Measurements from ENCODE around the gene ACAP2.
A peak's percentile ranks its signal among the peaks of the same experiment; 100 is the strongest.

ACAP2 gene

GRCh38 chr3:195394700-195395099 is 48.1 kb downstream of the ACAP2 start:
- Histone ChIP-seq H4K91ac (ENCODE audit: low read depth, low read length) (no peak overlapping the region), H4K8ac (ENCODE audit: low read depth, low read length) (peak overlapping the region; percentile 65), H2BK5ac (ENCODE audit: low read depth, low read length, poor library complexity) (no peak overlapping the region), H3K4me2 (ENCODE audit: low read length) (no peak overlapping the region), H3K27ac (ENCODE audit: low read depth, low read length) (no peak overlapping the region), H2BK120ac (ENCODE audit: insufficient read depth, low read length, poor library complexity) (no peak overlapping the region), H3K23ac (ENCODE audit: low read length) (no peak overlapping the region), H3K9me3 (ENCODE audit: insufficient read depth, low read depth, low read length) (no peaks in the 10 kb centered on the region), H3K36me3 (ENCODE audit: control insufficient read depth in 1 of 2, insufficient read depth in 2 of 2, low read length in 2 of 2) (peaks cover 0 to 3% of the 10 kb centered on the region in 2 experiments), H2BK12ac (ENCODE audit: low read length) (no peak overlapping the region), H2AFZ (ENCODE audit: insufficient read depth, low read length, poor library complexity) (no peak overlapping the region), H3K14ac (ENCODE audit: low read length) (no peak overlapping the region), H3K9ac (ENCODE audit: low read length) (no peak overlapping the region), H3K79me2 (ENCODE audit: control insufficient read depth, insufficient read depth, low read length, poor library complexity) (peaks cover 3% of the 10 kb centered on the region), H3K4ac (ENCODE audit: low read depth, low read length) (peak overlapping the region; percentile 75), H3K18ac (ENCODE audit: low read length) (no peak overlapping the region), H4K12ac (ENCODE audit: low read depth, low read length) (no peak overlapping the region), H3K27me3 (ENCODE audit: insufficient read depth, low read length) (no peaks in the 10 kb centered on the region), H3K4me1 (ENCODE audit: control insufficient read depth in 1 of 2, insufficient read depth in 2 of 2, low read length in 2 of 2) (peaks cover 0 to 2% of the 10 kb centered on the region in 2 experiments), H3K4me3 (ENCODE audit: low read depth, low read length) (no peak overlapping the region), H2AK5ac (ENCODE audit: low read length) (no peak overlapping the region), H3K79me1 (ENCODE audit: low read length) (no peaks in the 10 kb centered on the region)
- no CpG with 5 or more reads among the region's 3 CpGs for WGBS (ENCODE audit: extremely low coverage, insufficient coverage, insufficient read length)
- DNase-seq = no peak

GRCh38 chr3:195394024-195394423 is 48.8 kb downstream of the ACAP2 start:
- Histone ChIP-seq H2BK5ac (ENCODE audit: low read depth, low read length, poor library complexity) (no peak overlapping the region), H3K27me3 (ENCODE audit: insufficient read depth, low read length) (no peaks in the 10 kb centered on the region), H3K27ac (ENCODE audit: low read depth, low read length) (no peak overlapping the region), H3K36me3 (ENCODE audit: control insufficient read depth in 1 of 2, insufficient read depth in 2 of 2, low read length in 2 of 2) (peaks cover 0 to 4% of the 10 kb centered on the region in 2 experiments), H4K91ac (ENCODE audit: low read depth, low read length) (no peak overlapping the region), H3K14ac (ENCODE audit: low read length) (no peak overlapping the region), H3K4me1 (ENCODE audit: control insufficient read depth in 1 of 2, insufficient read depth in 2 of 2, low read length in 2 of 2) (peaks cover 0 to 2% of the 10 kb centered on the region in 2 experiments), H3K23ac (ENCODE audit: low read length) (no peak overlapping the region), H2BK12ac (ENCODE audit: low read length) (no peak overlapping the region), H3K9me3 (ENCODE audit: insufficient read depth, low read depth, low read length) (no peaks in the 10 kb centered on the region), H3K79me2 (ENCODE audit: control insufficient read depth, insufficient read depth, low read length, poor library complexity) (peaks cover 3% of the 10 kb centered on the region), H3K9ac (ENCODE audit: low read length) (no peak overlapping the region), H3K4ac (ENCODE audit: low read depth, low read length) (peak overlapping the region; percentile 96), H3K18ac (ENCODE audit: low read length) (peak overlapping the region; percentile 94), H2BK120ac (ENCODE audit: insufficient read depth, low read length, poor library complexity) (no peak overlapping the region), H4K8ac (ENCODE audit: low read depth, low read length) (no peak overlapping the region), H2AK5ac (ENCODE audit: low read length) (no peak overlapping the region), H3K4me2 (ENCODE audit: low read length) (no peak overlapping the region), H4K12ac (ENCODE audit: low read depth, low read length) (no peak overlapping the region), H2AFZ (ENCODE audit: insufficient read depth, low read length, poor library complexity) (no peak overlapping the region), H3K79me1 (ENCODE audit: low read length) (no peaks in the 10 kb centered on the region), H3K4me3 (ENCODE audit: low read depth, low read length) (no peak overlapping the region)
- no CpG with 5 or more reads among the region's 7 CpGs for WGBS (ENCODE audit: extremely low coverage, insufficient coverage, insufficient read length)
- no peak for DNase-seq

- Histone ChIP-seq H4K91ac (ENCODE audit: low read depth, low read length) (no peak overlapping the region), H2BK12ac (ENCODE audit: low read length) (no peak overlapping the region), H2AFZ (ENCODE audit: insufficient read depth, low read length, poor library complexity) (no peak overlapping the region), H3K4me1 (ENCODE audit: control insufficient read depth in 1 of 2, insufficient read depth in 2 of 2, low read length in 2 of 2) (peaks cover 3 to 6% of the 10 kb centered on the region in 2 experiments), H3K79me2 (ENCODE audit: control insufficient read depth, insufficient read depth, low read length, poor library complexity) (no peaks in the 10 kb centered on the region), H3K18ac (ENCODE audit: low read length) (no peak overlapping the region), H3K23ac (ENCODE audit: low read length) (no peak overlapping the region), H3K9ac (ENCODE audit: low read length) (no peak overlapping the region), H4K12ac (ENCODE audit: low read depth, low read length) (no peak overlapping the region), H2AK5ac (ENCODE audit: low read length) (no peak overlapping the region), H3K4ac (ENCODE audit: low read depth, low read length) (no peak overlapping the region), H3K36me3 (ENCODE audit: control insufficient read depth in 1 of 2, insufficient read depth in 2 of 2, low read length in 2 of 2) (peaks cover 0 to 4% of the 10 kb centered on the region in 2 experiments), H3K14ac (ENCODE audit: low read length) (no peak overlapping the region), H3K79me1 (ENCODE audit: low read length) (peaks cover 3% of the 10 kb centered on the region), H4K8ac (ENCODE audit: low read depth, low read length) (no peak overlapping the region), H3K27ac (ENCODE audit: low read depth, low read length) (no peak overlapping the region), H2BK5ac (ENCODE audit: low read depth, low read length, poor library complexity) (no peak overlapping the region), H3K4me2 (ENCODE audit: low read length) (no peak overlapping the region), H3K27me3 (ENCODE audit: insufficient read depth, low read length) (no peaks in the 10 kb centered on the region), H2BK120ac (ENCODE audit: insufficient read depth, low read length, poor library complexity) (no peak overlapping the region), H3K9me3 (ENCODE audit: insufficient read depth, low read depth, low read length) (no peaks in the 10 kb centered on the region), H3K4me3 (ENCODE audit: low read depth, low read length) (no peak overlapping the region)
- no peak for DNase-seq
- WGBS (ENCODE audit: extremely low coverage, insufficient coverage, insufficient read length) = no CpG with 5 or more reads among the region's 2 CpGs
These were observed 54.4 kb downstream of the ACAP2 start for GRCh38 chr3:195388380-195388779.

- Histone ChIP-seq H3K27ac (ENCODE audit: low read depth, low read length) (peak overlapping the region; percentile 56), H2BK5ac (ENCODE audit: low read depth, low read length, poor library complexity) (peak overlapping the region; percentile 56), H2AK5ac (ENCODE audit: low read length) (no peak overlapping the region), H3K79me1 (ENCODE audit: low read length) (peaks cover 3% of the 10 kb centered on the region), H3K27me3 (ENCODE audit: insufficient read depth, low read length) (no peaks in the 10 kb centered on the region), H4K91ac (ENCODE audit: low read depth, low read length) (peak overlapping the region; percentile 55), H4K12ac (ENCODE audit: low read depth, low read length) (no peak overlapping the region), H3K36me3 (ENCODE audit: control insufficient read depth in 1 of 2, insufficient read depth in 2 of 2, low read length in 2 of 2) (peaks cover 0 to 4% of the 10 kb centered on the region in 2 experiments), H3K4me3 (ENCODE audit: low read depth, low read length) (no peak overlapping the region), H3K23ac (ENCODE audit: low read length) (no peak overlapping the region), H3K4me1 (ENCODE audit: control insufficient read depth in 1 of 2, insufficient read depth in 2 of 2, low read length in 2 of 2) (peaks cover 3 to 6% of the 10 kb centered on the region in 2 experiments), H3K9me3 (ENCODE audit: insufficient read depth, low read depth, low read length) (no peaks in the 10 kb centered on the region), H3K4me2 (ENCODE audit: low read length) (peak overlapping the region; percentile 48), H3K14ac (ENCODE audit: low read length) (no peak overlapping the region), H4K8ac (ENCODE audit: low read depth, low read length) (no peak overlapping the region), H2BK12ac (ENCODE audit: low read length) (no peak overlapping the region), H3K9ac (ENCODE audit: low read length) (no peak overlapping the region), H3K79me2 (ENCODE audit: control insufficient read depth, insufficient read depth, low read length, poor library complexity) (no peaks in the 10 kb centered on the region), H3K18ac (ENCODE audit: low read length) (peak overlapping the region; percentile 29), H3K4ac (ENCODE audit: low read depth, low read length) (no peak overlapping the region), H2BK120ac (ENCODE audit: insufficient read depth, low read length, poor library complexity) (peak overlapping the region; percentile 83), H2AFZ (ENCODE audit: insufficient read depth, low read length, poor library complexity) (no peak overlapping the region)
- no CpG with 5 or more reads among the region's 3 CpGs for WGBS (ENCODE audit: extremely low coverage, insufficient coverage, insufficient read length)
- peak; percentile 65 to 95 for DNase-seq
These were observed 56.1 kb downstream of the ACAP2 start for GRCh38 chr3:195386739-195387138.
